Left ventricle myocardium superior (tissue), 1 donor: ENCODE data around the gene BRD7. TPM values are rescaled to one million over a fixed set of nuclear protein-coding genes. Genes with fewer than 3 reads are reported as not detected.
"Not testable (repeated sequence)": the region's sequence is repeated elsewhere in the genome, so short reads cannot be mapped to it uniquely, and the experiment has no call there.

Experiments used
- ATAC-seq: fragments of 200-7000 bp; cut with Tn5 transposase; one replicate; pipeline ENCODE4 v1.9.1; 2020; ENCODE audit warnings: mild to moderate bottlenecking, moderate library complexity
- DNase-seq: peaks from one replicate; pipeline ENCODE4 v3.0.0-alpha.2; 2020
- intact Hi-C: fragments of 100-400 bp; cut with micrococcal nuclease; formaldehyde crosslinking; loops from one replicate; pipeline ENCODE4 v1.11.0; 2022
- total RNA-seq: library from RNA; stranded (reverse); fragmentation: NEBNext Ultra II Directional; extraction: Animal tissue kit (Norgen Biotek cat#: 25700); gene quantifications from one replicate; pipeline ENCODE4 v1.2.1, GENCODE V29; 2021
- donor health status: DM: no; HTN: yes; CAD: no; lungs with severe emphysema.

BRD7 gene
- total RNA-seq, 1 donor from 2014 or later = 46.7 TPM

GRCh38 chr16:50365791-50366575 lies 2.8 kb downstream of the BRD7 start:
- no peak for ATAC-seq
- intact Hi-C loops = no loop called here
- DNase-seq = no peak

DNA sequence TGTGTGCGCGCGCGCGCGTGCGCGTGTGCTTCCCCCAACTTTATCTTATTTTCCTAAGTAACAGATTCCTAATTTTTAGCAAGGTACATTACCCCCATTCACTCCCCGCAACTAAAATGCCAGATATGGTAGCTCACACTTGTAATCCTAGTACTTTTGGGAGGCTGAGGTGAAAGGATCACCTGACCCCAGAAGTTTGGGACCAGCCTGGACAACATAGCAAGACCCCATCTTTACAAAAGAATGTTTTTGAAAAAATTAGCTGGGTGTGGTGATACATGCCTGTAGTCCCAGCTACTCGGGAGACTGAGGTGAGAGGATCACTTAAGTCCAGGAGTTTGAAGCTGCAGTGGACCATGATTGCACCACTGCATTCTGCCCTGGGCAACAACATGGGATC lies 5.1 kb downstream of the BRD7 start:
- DNase-seq (no peak), ATAC-seq (no peak)
- intact Hi-C loops = no loop called here

DNA sequence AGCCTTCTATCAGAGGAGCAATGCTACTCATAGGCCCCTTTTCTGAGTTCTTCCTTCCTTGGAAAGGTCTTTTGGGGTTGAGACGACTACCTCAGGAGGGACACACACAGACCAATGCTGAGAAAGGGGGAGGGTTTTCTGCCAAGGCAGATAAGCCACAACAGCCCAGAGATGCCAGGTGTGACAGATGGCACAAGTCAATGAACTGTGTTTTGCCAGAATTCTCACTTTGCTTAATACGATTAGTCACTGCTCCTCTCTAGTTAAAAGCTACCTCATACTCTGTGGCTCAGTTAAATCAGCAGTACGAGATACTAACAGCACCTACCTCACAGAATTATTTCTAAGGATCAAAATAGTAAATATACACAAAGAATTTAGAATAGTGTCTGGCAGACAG lies 8.0 kb downstream of the BRD7 start:
- DNase-seq = no peak
- intact Hi-C loops = no loop called here
- ATAC-seq = peak; percentile 14

GRCh38 chr16:50360033-50360778 lies 8.6 kb downstream of the BRD7 start:
- ATAC-seq (peak; percentile 21), DNase-seq (no peak)
- intact Hi-C loops = no loop called here

GRCh38 chr16:50359626-50360025 lies 9.2 kb downstream of the BRD7 start:
- ATAC-seq = no peak
- intact Hi-C loops = no loop called here
- no peak for DNase-seq

DNA sequence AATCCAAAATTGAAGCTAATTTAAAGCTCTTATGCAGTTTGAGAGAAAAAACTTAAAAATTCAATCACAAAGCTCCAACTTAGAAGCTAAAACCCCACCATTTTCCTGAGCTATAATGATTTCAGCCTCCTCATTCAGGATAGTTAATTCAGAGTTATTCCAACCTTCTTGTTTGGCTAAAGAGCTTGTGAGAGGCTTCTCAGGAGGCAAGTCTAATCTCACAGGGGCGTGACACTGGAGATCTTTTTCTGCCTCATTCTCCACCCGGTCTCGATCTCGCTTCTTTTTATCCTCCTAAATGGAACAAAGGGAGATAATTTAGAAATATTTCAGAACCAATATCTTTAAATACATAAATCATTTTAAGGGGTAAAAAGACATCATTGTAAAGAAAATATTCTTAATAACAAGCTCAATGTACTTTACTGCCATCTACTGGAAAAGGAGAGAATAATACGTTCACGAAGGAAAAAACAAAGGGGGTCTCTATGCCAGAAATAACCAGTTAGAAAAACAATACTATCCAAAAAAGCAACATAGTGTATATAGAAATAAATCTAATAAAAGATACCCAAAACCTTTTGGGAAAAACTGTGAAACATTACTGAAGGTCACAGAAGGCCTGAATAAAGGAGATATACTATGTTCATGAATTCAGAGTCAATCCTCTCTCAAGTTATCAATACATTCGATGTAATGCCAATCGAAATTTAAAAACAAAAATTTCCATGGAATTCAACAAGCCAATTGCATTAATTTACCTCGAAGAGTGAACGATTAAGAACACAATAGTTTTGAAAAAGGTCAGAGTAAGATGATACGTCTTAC lies 13.9 kb downstream of the BRD7 start:
- no peak for ATAC-seq

DNA sequence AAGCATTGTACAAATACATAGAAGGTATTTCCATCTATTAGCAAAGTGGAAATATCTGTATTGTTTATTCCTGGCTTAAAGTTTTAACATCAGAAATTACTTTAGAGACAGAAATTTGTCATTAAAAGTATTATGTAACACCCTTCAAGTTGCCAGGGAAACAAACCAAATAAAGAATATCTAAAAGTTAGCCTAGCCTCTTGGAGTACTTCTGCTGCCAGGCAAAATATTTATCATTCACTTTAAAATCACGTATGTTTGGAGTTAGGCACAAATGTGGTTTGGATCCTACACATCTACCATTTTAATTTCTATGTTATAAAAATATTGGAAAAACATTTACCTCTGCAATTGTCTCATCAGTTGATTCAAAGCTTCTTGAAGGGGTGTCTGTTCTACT lies 14.7 kb downstream of the BRD7 start:
- ATAC-seq (no peak), DNase-seq (no peak)
- intact Hi-C loops = no loop called here

More for the DNA sequence above, 13.9 kb downstream of the BRD7 start:
- DNase-seq = no peak
- intact Hi-C loops = no loop called here

GRCh38 chr16:50351952-50352351 lies 16.8 kb downstream of the BRD7 start:
- intact Hi-C loops = no loop called here
- no peak for DNase-seq
- ATAC-seq = no peak

DNA sequence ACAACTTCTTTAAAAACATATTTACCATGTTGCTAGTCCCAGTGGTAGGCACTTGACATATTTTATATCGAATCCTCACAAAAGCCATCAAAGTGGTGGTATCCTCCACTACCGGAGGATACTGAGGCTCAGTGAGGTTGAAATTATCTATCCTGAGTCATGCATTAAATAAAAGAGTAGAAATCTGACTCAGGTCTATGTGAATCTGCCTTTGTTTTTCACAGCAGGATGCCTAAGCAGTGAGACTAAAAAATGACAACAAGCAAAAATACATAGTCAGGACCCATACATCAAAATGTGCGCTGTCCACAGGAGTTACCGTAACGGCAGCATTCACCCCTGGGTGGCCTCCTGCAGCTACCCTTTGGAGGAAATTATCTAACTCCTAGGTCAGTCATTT lies 17.7 kb downstream of the BRD7 start:
- ATAC-seq = no peak
- intact Hi-C loops = no loop called here
- DNase-seq = no peak

DNA sequence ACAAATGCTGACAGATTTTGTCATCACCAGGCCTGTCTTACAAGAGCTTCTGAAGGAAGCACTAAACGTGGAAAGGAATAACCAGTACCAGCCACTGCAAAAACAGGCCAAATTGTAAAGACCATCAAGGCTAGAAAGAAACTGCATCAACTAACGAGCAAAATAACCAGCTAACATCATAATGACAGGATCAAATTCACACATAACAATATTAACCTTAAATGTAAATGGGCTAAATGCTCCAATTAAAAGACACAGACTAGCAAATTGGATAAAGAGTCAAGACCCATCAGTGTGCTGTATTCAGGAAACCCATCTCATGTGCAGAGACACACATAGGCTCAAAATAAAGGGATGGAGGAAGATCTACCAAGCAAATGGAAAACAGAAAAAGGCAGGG lies 23.6 kb downstream of the BRD7 start:
- ATAC-seq, DNase-seq, intact Hi-C loops: not testable (repeated sequence)

DNA sequence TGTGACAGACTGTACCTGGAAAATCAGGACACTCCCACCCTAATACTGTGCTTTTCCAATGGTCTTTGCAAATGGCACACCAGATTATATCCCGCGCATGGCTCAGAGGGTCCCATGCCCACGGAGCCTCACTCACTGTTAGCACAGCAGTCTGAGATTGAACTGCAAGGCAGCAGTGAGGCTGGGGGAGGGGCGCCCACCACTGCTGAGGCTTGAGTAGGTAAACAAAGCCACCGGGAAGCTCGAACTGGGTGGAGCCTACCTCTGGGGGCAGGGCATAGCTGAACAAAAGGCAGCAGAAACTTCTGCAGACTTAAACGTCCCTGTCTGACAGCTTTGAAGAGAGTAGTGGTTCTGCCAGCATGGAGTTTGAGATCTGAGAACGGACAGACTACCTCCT lies 25.2 kb downstream of the BRD7 start:
- peak; percentile 23 for DNase-seq
- intact Hi-C loops, ATAC-seq: not testable (repeated sequence)

DNA sequence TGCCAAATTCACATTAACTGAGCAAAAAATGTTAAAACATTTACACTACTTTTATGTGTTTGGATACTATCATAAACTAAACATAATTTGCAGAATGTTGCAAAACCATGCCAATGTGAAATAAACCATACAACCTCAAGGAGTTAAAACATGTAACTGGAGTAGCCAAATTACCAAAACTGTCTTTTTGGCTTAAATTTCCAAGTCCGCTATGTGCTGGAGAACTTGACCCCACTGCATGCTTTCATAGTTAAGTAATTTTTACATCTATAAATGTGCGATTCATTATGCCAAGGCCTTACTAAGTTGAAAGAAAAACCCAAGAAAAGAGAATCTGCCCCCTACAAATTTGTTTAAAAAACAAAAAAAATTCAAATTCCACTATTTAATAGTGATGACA lies 28.2 kb downstream of the BRD7 start:
- ATAC-seq (no peak), DNase-seq (no peak)
- intact Hi-C loops = no loop called here

GRCh38 chr16:50338371-50339231 lies 30.2 kb downstream of the BRD7 start:
- DNase-seq = no peak
- ATAC-seq = no peak

GRCh38 chr16:50336884-50337283 lies 31.9 kb downstream of the BRD7 start:
- DNase-seq (no peak), ATAC-seq (no peak)
- intact Hi-C loops = no loop called here

More at GRCh38 chr16:50338371-50339231, 30.2 kb downstream of the BRD7 start:
- intact Hi-C loops = no loop called here

GRCh38 chr16:50335196-50335958 lies 33.4 kb downstream of the BRD7 start:
- DNase-seq (no peak), ATAC-seq (no peak)
- intact Hi-C loops = no loop called here

GRCh38 chr16:50334106-50334975 lies 34.4 kb downstream of the BRD7 start:
- DNase-seq = no peak
- intact Hi-C loops = no loop called here
- ATAC-seq = no peak

- ATAC-seq (no peak), DNase-seq (no peak)
- intact Hi-C loops = no loop called here
Measured at GRCh38 chr16:50332599-50332998, 36.2 kb downstream of the BRD7 start.
